OCI-LY3 (cell line): ENCODE data around the gene HSD11B1.

Experiments used
- CTCF ChIP-seq: fragments of 200-600, 300-600 bp; sonication (generic); IDR thresholded peaks from 2 replicates; pipeline ENCODE4 v1.5.1; 2014; ENCODE audit warnings: antibody characterized with exemption, low read length, low read depth
- EZH2phosphoT487 ChIP-seq: fragments of 200-600 bp; shearing (Covaris generic); IDR thresholded peaks from 2 replicates; pipeline ENCODE4 v1.6.1; 2018; ENCODE audit warnings: antibody characterized with exemption, mixed run types, low read depth

GRCh38 chr1:209721323-209721722 lies 16.7 kb downstream of the HSD11B1 start:
- TF ChIP-seq CTCF, result no peak
- no peak for TF ChIP-seq EZH2phosphoT487
